GM12878 (cell line): Measurements from ENCODE around the gene PAX6. TPM values are rescaled to one million over a fixed set of nuclear protein-coding genes. Genes with fewer than 3 reads are reported as not detected.

Source experiments
- ATAC-seq: fragments of 200-7000 bp; cut with Tn5 transposase; 3 replicates; pipeline ENCODE4 v1.9.1; 2020; ENCODE audit warnings: mild to moderate bottlenecking, moderate library complexity
- BruUV-seq: library from RNA; stranded (reverse); fragments of 400-500 nt; replicated peaks from 2 replicates; lab custom pipeline; 2021; lab: Mats Ljungman, UMichigan
- CTCF ChIA-PET: fragments of 300-600 bp; sonication (Branson Sonifier 250); formaldehyde crosslinking; extraction: SDS; loops from one replicate; lab custom pipeline; 2021; ENCODE audit warnings: inconsistent platforms; lab: Yijun Ruan, JAX
- POLR2A ChIA-PET: fragments of 350-600 bp; formaldehyde crosslinking; extraction: SDS; loops from one replicate; lab custom pipeline; 2021; ENCODE audit warnings: inconsistent platforms; lab: Charles Lee
- RAD21 ChIA-PET: fragments of 300-600 bp; sonication (Branson Sonifier 250); formaldehyde crosslinking; loops from one replicate; lab custom pipeline; 2023; ENCODE audit warnings: antibody characterized with exemption; ENCODE audit not compliant: unreplicated experiment; lab: Charles Lee
- SMC1A ChIA-PET: fragments of 300-600 bp; sonication (Branson Sonifier 250); formaldehyde crosslinking; loops from one replicate; lab custom pipeline; 2023; ENCODE audit not compliant: unreplicated experiment, uncharacterized antibody; lab: Charles Lee
- DNase-seq: peaks from one replicate; pipeline ENCODE4 v3.0.0-alpha.2; 2011; ENCODE audit warnings: low read depth, low spot score
- FAIRE-seq: peaks from 3 replicates; lab custom pipeline; 2011; peaks lifted over from hg19 to GRCh38; lab: Jason Lieb, UNC
- H2AFZ ChIP-seq: 2 replicates; pipeline ENCODE4 v1.6.0; 2011; ENCODE audit warnings: low read depth, low read length, control low read depth; ENCODE audit not compliant: control insufficient read depth
- H3K27ac ChIP-seq: 2 replicates; pipeline ENCODE4 v1.5.1; 2011; ENCODE audit warnings: control low read depth; ENCODE audit not compliant: control insufficient read depth, insufficient read depth
- H3K27me3 ChIP-seq, 2 experiments: replicated peaks in 1 of 2; 2 replicates each; pipeline versions ENCODE4 v1.6.0 to v1.6.1; 2011; ENCODE audit warnings: low read length in 1 of 2; ENCODE audit not compliant: control insufficient read depth in 2 of 2, insufficient read depth in 2 of 2
- H3K36me3 ChIP-seq, 2 experiments: 2 replicates each; pipeline ENCODE4 v1.5.1; 2011; ENCODE audit warnings: low read length in 1 of 2; ENCODE audit not compliant: control insufficient read depth in 2 of 2, insufficient read depth in 2 of 2
- H3K4me1 ChIP-seq: 2 replicates; pipeline ENCODE4 v1.6.1; 2011; ENCODE audit warnings: mild to moderate bottlenecking, low read length, moderate library complexity, mixed read lengths; ENCODE audit not compliant: control insufficient read depth, insufficient read depth
- H3K4me2 ChIP-seq: 2 replicates; pipeline ENCODE4 v1.6.0; 2011; ENCODE audit warnings: control low read depth; ENCODE audit not compliant: control insufficient read depth, insufficient read depth
- H3K4me3 ChIP-seq: fragments of 200-600 bp; sonication (generic); 2 replicates; pipeline ENCODE4 v1.5.1; 2016
- H3K79me2 ChIP-seq: 2 replicates; pipeline ENCODE4 v1.6.0; 2011; ENCODE audit warnings: low read length; ENCODE audit not compliant: control insufficient read depth, insufficient read depth
- H3K9ac ChIP-seq: 2 replicates; pipeline ENCODE4 v1.8.0; 2011; ENCODE audit warnings: low read length, control low read depth, mixed read lengths; ENCODE audit not compliant: control insufficient read depth, insufficient read depth
- H3K9me3 ChIP-seq: replicated peaks from 3 replicates; pipeline ENCODE4 v1.5.1; 2011; ENCODE audit warnings: mild to moderate bottlenecking, low read length; ENCODE audit not compliant: control insufficient read depth, insufficient read depth
- H4K20me1 ChIP-seq: 2 replicates; pipeline ENCODE4 v1.6.0; 2011; ENCODE audit not compliant: control insufficient read depth, insufficient read depth
- ATF7 ChIP-seq: fragments of 450-650 bp; IDR thresholded peaks from 2 replicates; pipeline ENCODE4 v1.6.1; 2016; ENCODE audit warnings: low read depth, mild to moderate bottlenecking
- GATAD2B ChIP-seq: fragments of 450-650 bp; conservative IDR thresholded peaks from 2 replicates; pipeline ENCODE4 v1.6.1; 2017; ENCODE audit warnings: low read depth, mild to moderate bottlenecking, moderate library complexity
- LARP7 ChIP-seq: fragments of 450-650 bp; IDR thresholded peaks from 2 replicates; pipeline ENCODE4 v1.6.1; 2017; ENCODE audit warnings: mild to moderate bottlenecking
- MXI1 ChIP-seq: fragments of 150-350 bp; IDR thresholded peaks from 2 replicates; pipeline ENCODE4 v1.6.1; 2011; ENCODE audit warnings: low read depth, mild to moderate bottlenecking, inconsistent platforms, low read length, improper control_type of control experiment
- MYC ChIP-seq: IDR thresholded peaks from 2 replicates; pipeline ENCODE4 v1.6.1; 2011; ENCODE audit warnings: mild to moderate bottlenecking, low read length, moderate library complexity, inconsistent platforms; ENCODE audit not compliant: insufficient read depth, insufficient replicate concordance, insufficient read length, severe bottlenecking
- NRF1 ChIP-seq: conservative IDR thresholded peaks from 2 replicates; pipeline ENCODE4 v1.6.1; 2011; ENCODE audit warnings: mild to moderate bottlenecking, low read depth, low read length, improper control_type of control experiment
- SIN3A ChIP-seq: IDR thresholded peaks from 2 replicates; pipeline ENCODE4 v1.6.1; 2012; ENCODE audit warnings: low read depth, low read length, improper control_type of control experiment
- SMARCA5 ChIP-seq: fragments of 450-650 bp; IDR thresholded peaks from 2 replicates; pipeline ENCODE4 v1.6.1; 2017; ENCODE audit warnings: mild to moderate bottlenecking
- TAF1 ChIP-seq: IDR thresholded peaks from 2 replicates; pipeline ENCODE4 v1.6.1; 2011; ENCODE audit warnings: mild to moderate bottlenecking, low read depth, low read length, borderline replicate concordance
- TCF12 ChIP-seq: IDR thresholded peaks from 2 replicates; pipeline ENCODE4 v1.6.1; 2011; ENCODE audit warnings: low read depth, mild to moderate bottlenecking, low read length
- WGBS: methylation state at CpG from one replicate; pipeline ENCODE4 v1.1.6; 2016; ENCODE audit warnings: low lambda C conversion rate; ENCODE audit not compliant: insufficient replicate concordance, insufficient coverage; ENCODE audit errors: missing lambda C conversion rate; 5-methylcytosine and 5-hydroxymethylcytosine counted together
- in situ Hi-C: fragments of 300-500 bp; cut with MboI; formaldehyde crosslinking; loops from 9 replicates; pipeline ENCODE4 v1.14.3; 2018; ENCODE audit warnings: mixed read lengths
- intact Hi-C: fragments of 100-400 bp; cut with micrococcal nuclease; formaldehyde crosslinking; loops from one replicate; pipeline ENCODE4 v1.14.2; 2022; ENCODE audit not compliant: unreplicated experiment
- polyA plus RNA-seq, 11 experiments: library from polyadenylated mRNA; depleted of rRNA in 4 of 11; unstranded in 6 of 11; stranded (reverse) in 5 of 11; fragments of >200 nt; fragmentation: Nextera tagmentation in 4 of 11; fragmentation: Illumina TruSeq in 1 of 11; extraction: Ambion mirVana in 4 of 11; extraction: Trizol in 1 of 11; gene quantifications; 1 replicate in 1 of 11; 2 replicates in 10 of 11; pipeline versions ENCODE4 v1.2.1 to v1.2.3, GENCODE V29; 2011 to 2016; ENCODE audit warnings: inconsistent platforms in 2 of 11, missing spikeins in 2 of 11, low read depth in 1 of 11
- total RNA-seq, 4 experiments: library from RNA; depleted of rRNA in 3 of 4; stranded (reverse); fragments of >200 nt in 3 of 4; fragmentation: Illumina TruSeq in 1 of 4; extraction: Trizol in 1 of 4; gene quantifications; 2 replicates each; pipeline versions ENCODE4 v1.2.1 to v1.2.3, GENCODE V29; 2013 to 2021
- TF ChIP-seq, protein P1 (sequence below): fragments of 150-350 bp; IDR thresholded peaks from 2 replicates; pipeline ENCODE4 v1.6.1; 2014; ENCODE audit warnings: mild to moderate bottlenecking, low read depth, low read length
- TF ChIP-seq, protein P2 (sequence below): fragments of 450-650 bp; IDR thresholded peaks from 2 replicates; pipeline ENCODE4 v1.6.1; 2014; ENCODE audit warnings: mild to moderate bottlenecking
- TF ChIP-seq, protein P3 (sequence below): IDR thresholded peaks from 2 replicates; pipeline ENCODE4 v1.6.1; 2011; ENCODE audit warnings: mild to moderate bottlenecking, low read depth, low read length, moderate library complexity; ENCODE audit not compliant: insufficient replicate concordance

PAX6 gene
- total and polyA plus RNA-seq, 10 of the 15 experiments (the other 5 are each of a cell fraction or from before 2014, with no cell fraction given): 0.06 to 0.26 (median 0.10) TPM; not detected in 3

DNA sequence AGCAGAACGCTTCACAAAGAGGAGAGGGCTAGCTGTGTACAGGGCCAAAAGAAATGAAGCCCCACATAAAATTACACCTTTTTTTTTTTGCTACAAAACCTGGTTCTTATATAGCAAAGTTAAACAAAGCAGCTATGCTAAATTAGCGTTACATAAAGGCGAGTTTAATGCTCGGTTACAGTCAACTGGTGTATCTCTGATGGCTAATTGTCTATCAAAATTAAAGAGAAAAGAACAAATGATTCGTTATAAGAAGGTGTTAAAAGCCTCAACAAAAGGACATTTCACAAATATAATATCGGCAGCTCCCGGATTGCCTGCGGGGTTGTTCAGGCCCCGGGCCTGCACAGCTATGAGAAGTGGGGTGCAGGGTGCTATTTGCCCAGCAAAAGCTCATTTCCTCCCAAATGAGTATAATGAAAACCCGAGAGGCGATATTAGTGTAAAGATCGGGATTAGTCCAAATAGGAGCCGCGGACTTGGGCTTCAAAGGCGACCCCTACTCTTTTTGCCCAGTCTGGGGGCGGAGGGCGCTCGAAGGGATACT is 13.3 kb upstream of the PAX6 start:
- H3K36me3 ChIP-seq: no peaks in the 10 kb centered on the region
- WGBS: 42% methylated on average over 18 of the region's 18 CpGs
- RAD21 ChIA-PET: no interaction called here
- no peak for ATAC-seq
- POLR2A ChIA-PET: no interaction called here
- no peaks in the 10 kb centered on the region for H3K4me1 ChIP-seq
- intact Hi-C loops: no loop called here
- H3K4me3 ChIP-seq: no peak overlapping the region
- no peak overlapping the region for H3K27ac ChIP-seq
- no peak overlapping the region for H3K9ac ChIP-seq
- no TSS peak for BruUV-seq
- SMC1A ChIA-PET: no interaction called here
- in situ Hi-C loops: no loop called here
- no peak for FAIRE-seq
- H3K4me2 ChIP-seq: no peak overlapping the region
- DNase-seq: no peak
- H3K9me3 ChIP-seq: no peaks in the 10 kb centered on the region; the same call in 2 of the 3 replicates
- no peaks in the 10 kb centered on the region for H3K79me2 ChIP-seq
- no peak overlapping the region for H2AFZ ChIP-seq
- peaks cover 21 to 24% of the 10 kb centered on the region in 2 experiments for H3K27me3 ChIP-seq
- peaks cover 3% of the 10 kb centered on the region; the same call in 1 of the 2 replicates for H4K20me1 ChIP-seq
- no peak for TF ChIP-seq ATF7
- TF ChIP-seq MXI1: no peak
- TF ChIP-seq, protein P1, sequence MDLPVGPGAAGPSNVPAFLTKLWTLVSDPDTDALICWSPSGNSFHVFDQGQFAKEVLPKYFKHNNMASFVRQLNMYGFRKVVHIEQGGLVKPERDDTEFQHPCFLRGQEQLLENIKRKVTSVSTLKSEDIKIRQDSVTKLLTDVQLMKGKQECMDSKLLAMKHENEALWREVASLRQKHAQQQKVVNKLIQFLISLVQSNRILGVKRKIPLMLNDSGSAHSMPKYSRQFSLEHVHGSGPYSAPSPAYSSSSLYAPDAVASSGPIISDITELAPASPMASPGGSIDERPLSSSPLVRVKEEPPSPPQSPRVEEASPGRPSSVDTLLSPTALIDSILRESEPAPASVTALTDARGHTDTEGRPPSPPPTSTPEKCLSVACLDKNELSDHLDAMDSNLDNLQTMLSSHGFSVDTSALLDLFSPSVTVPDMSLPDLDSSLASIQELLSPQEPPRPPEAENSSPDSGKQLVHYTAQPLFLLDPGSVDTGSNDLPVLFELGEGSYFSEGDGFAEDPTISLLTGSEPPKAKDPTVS: no peak
- no peak for TF ChIP-seq SMARCA5
- TF ChIP-seq, all 136 proteins: peak for 0
- CTCF ChIA-PET: no interaction called here

DNA sequence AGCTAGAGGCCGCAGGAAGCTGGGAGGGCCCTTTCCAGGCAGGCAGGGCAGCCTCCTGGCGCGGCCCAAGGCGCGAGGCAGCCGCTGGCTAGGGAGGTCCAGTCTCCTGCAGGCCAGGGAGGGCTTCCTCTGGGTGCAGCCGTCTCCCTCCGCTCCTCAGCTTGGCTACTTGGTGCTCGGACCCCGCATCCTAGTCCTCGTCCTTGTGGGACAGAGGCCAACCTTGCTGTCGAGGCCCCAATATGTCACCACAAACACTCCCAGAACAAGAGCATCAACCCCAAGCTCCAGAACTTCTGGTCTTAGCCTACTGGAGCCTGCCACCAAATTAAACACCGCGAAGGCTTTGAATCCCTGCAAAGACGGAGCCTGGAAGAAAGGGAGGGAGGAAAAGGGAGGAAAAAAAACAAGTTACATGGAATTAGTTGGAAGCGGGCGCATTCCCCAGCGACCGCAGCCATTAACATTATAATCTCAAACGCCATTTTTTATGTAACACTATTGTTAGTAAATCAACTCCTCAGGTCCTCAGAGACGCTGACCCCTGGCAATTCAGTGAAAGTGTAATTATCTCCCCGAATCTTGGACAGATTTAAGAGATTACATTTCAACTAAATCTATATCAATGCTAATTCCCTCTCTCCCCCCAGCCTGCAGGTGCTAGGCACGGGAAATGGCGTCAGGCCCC is 12.7 kb upstream of the PAX6 start:
- Histone ChIP-seq H4K20me1 (peaks cover 3% of the 10 kb centered on the region; the same call in 1 of the 2 replicates), H3K36me3 (no peaks in the 10 kb centered on the region), H3K27me3 (peaks cover 21 to 27% of the 10 kb centered on the region in 2 experiments), H2AFZ (no peak overlapping the region), H3K9me3 (no peaks in the 10 kb centered on the region; the same call in 2 of the 3 replicates), H3K27ac (no peak overlapping the region), H3K4me1 (no peaks in the 10 kb centered on the region), H3K9ac (no peak overlapping the region), H3K4me2 (no peak overlapping the region), H3K79me2 (no peaks in the 10 kb centered on the region), H3K4me3 (no peak overlapping the region)
- BruUV-seq: no TSS peak
- DNase-seq: no peak
- SMC1A ChIA-PET: no interaction called here
- intact Hi-C loops (no loop called here), in situ Hi-C loops (no loop called here)
- CTCF ChIA-PET: no interaction called here
- WGBS: 40% methylated on average over 24 of the region's 24 CpGs
- no peak for FAIRE-seq
- POLR2A ChIA-PET: no interaction called here
- RAD21 ChIA-PET: no interaction called here
- no peak for ATAC-seq
- TF ChIP-seq NRF1 (no peak), LARP7 (no peak), SIN3A (no peak), TAF1 (no peak), TCF12 (no peak), GATAD2B (no peak), MYC (no peak)
- TF ChIP-seq, protein P2, sequence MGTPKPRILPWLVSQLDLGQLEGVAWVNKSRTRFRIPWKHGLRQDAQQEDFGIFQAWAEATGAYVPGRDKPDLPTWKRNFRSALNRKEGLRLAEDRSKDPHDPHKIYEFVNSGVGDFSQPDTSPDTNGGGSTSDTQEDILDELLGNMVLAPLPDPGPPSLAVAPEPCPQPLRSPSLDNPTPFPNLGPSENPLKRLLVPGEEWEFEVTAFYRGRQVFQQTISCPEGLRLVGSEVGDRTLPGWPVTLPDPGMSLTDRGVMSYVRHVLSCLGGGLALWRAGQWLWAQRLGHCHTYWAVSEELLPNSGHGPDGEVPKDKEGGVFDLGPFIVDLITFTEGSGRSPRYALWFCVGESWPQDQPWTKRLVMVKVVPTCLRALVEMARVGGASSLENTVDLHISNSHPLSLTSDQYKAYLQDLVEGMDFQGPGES: no peak
- TF ChIP-seq, protein P3, sequence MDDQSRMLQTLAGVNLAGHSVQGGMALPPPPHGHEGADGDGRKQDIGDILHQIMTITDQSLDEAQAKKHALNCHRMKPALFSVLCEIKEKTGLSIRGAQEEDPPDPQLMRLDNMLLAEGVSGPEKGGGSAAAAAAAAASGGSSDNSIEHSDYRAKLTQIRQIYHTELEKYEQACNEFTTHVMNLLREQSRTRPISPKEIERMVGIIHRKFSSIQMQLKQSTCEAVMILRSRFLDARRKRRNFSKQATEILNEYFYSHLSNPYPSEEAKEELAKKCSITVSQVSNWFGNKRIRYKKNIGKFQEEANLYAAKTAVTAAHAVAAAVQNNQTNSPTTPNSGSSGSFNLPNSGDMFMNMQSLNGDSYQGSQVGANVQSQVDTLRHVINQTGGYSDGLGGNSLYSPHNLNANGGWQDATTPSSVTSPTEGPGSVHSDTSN: no peak
